Neural progenitor cell (in vitro differentiated cells): ENCODE results near the gene FDXACB1. TPM values are rescaled to one million over a fixed set of nuclear protein-coding genes. Genes with fewer than 3 reads are reported as not detected.

ENCODE experiments used
- DNase-seq: peaks from one replicate; pipeline ENCODE4 v3.0.0-alpha.2; 2016; ENCODE audit warnings: low spot score
- H2AFZ ChIP-seq: fragments of 200-600 bp; sonication (generic); replicated peaks from 2 replicates; pipeline ENCODE4 v1.6.1; 2016; ENCODE audit warnings: antibody characterized with exemption
- H3F3A ChIP-seq: fragments of 200-600 bp; sonication (generic); 2 replicates; pipeline ENCODE4 v1.6.1; 2016; ENCODE audit warnings: antibody characterized with exemption, low read depth
- H3K27ac ChIP-seq: fragments of 200-600 bp; sonication (generic); 2 replicates; pipeline ENCODE4 v1.5.1; 2016; ENCODE audit warnings: mild to moderate bottlenecking
- H3K27me3 ChIP-seq: fragments of 200-600 bp; sonication (generic); 2 replicates; pipeline ENCODE4 v1.6.1; 2016; ENCODE audit warnings: mild to moderate bottlenecking, moderate library complexity
- H3K36me3 ChIP-seq: fragments of 200-600 bp; sonication (generic); 2 replicates; pipeline ENCODE4 v1.5.1; 2016
- H3K4me1 ChIP-seq: fragments of 200-600 bp; sonication (generic); 2 replicates; pipeline ENCODE4 v1.6.1; 2016; ENCODE audit warnings: mixed run types
- H3K4me2 ChIP-seq: fragments of 200-600 bp; sonication (generic); 2 replicates; pipeline ENCODE4 v1.6.1; 2016
- H3K4me3 ChIP-seq: fragments of 200-600 bp; sonication (generic); 2 replicates; pipeline ENCODE4 v1.5.1; 2016
- H3K79me2 ChIP-seq: fragments of 200-600 bp; sonication (generic); 2 replicates; pipeline ENCODE4 v1.6.1; 2016; ENCODE audit warnings: low read depth
- H3K9ac ChIP-seq: fragments of 200-600 bp; sonication (generic); 2 replicates; pipeline ENCODE4 v1.6.1; 2016
- H3K9me3 ChIP-seq: fragments of 200-600 bp; sonication (generic); 2 replicates; pipeline ENCODE4 v1.5.1; 2016; ENCODE audit warnings: low read depth
- H4K20me1 ChIP-seq: fragments of 200-600 bp; sonication (generic); 2 replicates; pipeline ENCODE4 v1.6.1; 2016; ENCODE audit warnings: low read depth
- H3K27ac Mint-ChIP-seq: 3 replicates; pipeline ENCODE4 v1.8.0; 2021; ENCODE audit warnings: mixed read lengths
- H3K27me3 Mint-ChIP-seq: 2 replicates; pipeline ENCODE4 v1.8.0; 2022; ENCODE audit warnings: low read depth, mild to moderate bottlenecking, inconsistent platforms, moderate library complexity, mixed read lengths; ENCODE audit not compliant: insufficient read depth
- H3K36me3 Mint-ChIP-seq: 3 replicates; pipeline ENCODE4 v1.8.0; 2021; ENCODE audit warnings: mixed read lengths
- H3K4me1 Mint-ChIP-seq: 3 replicates; pipeline ENCODE4 v1.8.0; 2021; ENCODE audit warnings: mixed read lengths
- H3K4me3 Mint-ChIP-seq: 3 replicates; pipeline ENCODE4 v1.8.0; 2021; ENCODE audit warnings: mild to moderate bottlenecking, moderate library complexity, mixed read lengths
- H3K9me3 Mint-ChIP-seq: 3 replicates; pipeline ENCODE4 v1.8.0; 2020; ENCODE audit warnings: mixed read lengths
- CTCF ChIP-seq: fragments of 200-600 bp; sonication (generic); IDR thresholded peaks from 2 replicates; pipeline ENCODE4 v1.5.1; 2017; ENCODE audit warnings: antibody characterized with exemption, mild to moderate bottlenecking
- EZH2 ChIP-seq: fragments of 200-600 bp; sonication (generic); IDR thresholded peaks from 2 replicates; pipeline ENCODE4 v1.6.1; 2017; ENCODE audit warnings: antibody characterized with exemption, mild to moderate bottlenecking, moderate library complexity
- EZH2phosphoT487 ChIP-seq: fragments of 200-600 bp; sonication (generic); IDR thresholded peaks from 2 replicates; pipeline ENCODE4 v1.6.1; 2017; ENCODE audit warnings: antibody characterized with exemption
- total RNA-seq: library from RNA; depleted of rRNA; stranded (reverse); fragments of >200 nt; gene quantifications from 2 replicates; pipeline ENCODE4 v1.2.3, GENCODE V29; 2015; ENCODE audit warnings: low replicate concordance

Gene FDXACB1
- total RNA-seq, 1 donor from 2014 or later, result 6.0 TPM

- no peaks in the 10 kb centered on the region for H3K36me3 ChIP-seq
- no peaks in the 10 kb centered on the region for H3K27me3 ChIP-seq
- Mint-ChIP-seq H3K27ac (no peak overlapping the region), H3K36me3 (no peaks in the 10 kb centered on the region), H3K9me3 (no peaks in the 10 kb centered on the region), H3K27me3 (peaks cover 3% of the 10 kb centered on the region), H3K4me1 (peaks cover 34% of the 10 kb centered on the region), H3K4me3 (no peak overlapping the region)
- peak overlapping the region; percentile 40 for H3K27ac ChIP-seq
- no peaks in the 10 kb centered on the region for H4K20me1 ChIP-seq
- no peak overlapping the region for H3K4me3 ChIP-seq
- H3F3A ChIP-seq, result peaks cover 20% of the 10 kb centered on the region
- H3K4me2 ChIP-seq, result no peak overlapping the region
- H3K79me2 ChIP-seq, result no peaks in the 10 kb centered on the region
- no peaks in the 10 kb centered on the region for H3K9me3 ChIP-seq
- H3K9ac ChIP-seq, result no peak overlapping the region
- no peak for TF ChIP-seq EZH2
- no peak for DNase-seq
- peak overlapping the region; percentile 82 for H2AFZ ChIP-seq
- H3K4me1 ChIP-seq, result peaks cover 26% of the 10 kb centered on the region
These were observed 45.0 kb upstream of the FDXACB1 start for GRCh38 chr11:111923951-111924350.

DNA sequence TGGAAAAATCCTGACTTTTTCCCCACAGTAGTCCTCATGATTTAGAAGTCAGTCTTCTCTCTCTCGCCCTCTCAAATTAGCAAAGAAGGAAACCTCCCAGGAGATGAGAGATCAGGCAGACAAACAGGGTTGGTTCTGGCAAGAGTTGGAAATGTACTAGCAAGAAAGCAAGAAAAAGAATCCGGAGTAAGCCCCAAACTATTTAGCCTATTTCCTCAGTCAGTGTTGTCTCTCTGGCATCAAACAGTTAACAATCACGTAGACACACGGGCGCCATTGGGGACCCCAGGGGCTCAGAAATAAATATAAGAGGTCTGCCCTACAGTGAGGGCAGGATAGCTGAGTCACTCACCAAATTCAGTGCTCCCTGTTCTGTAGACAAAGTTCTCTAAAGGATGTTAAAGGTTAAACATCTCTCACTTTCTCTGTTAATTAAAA, 44.4 kb upstream of the FDXACB1 start:
- Histone ChIP-seq H3K27ac (peak overlapping the region; percentile 40), H3K36me3 (no peaks in the 10 kb centered on the region), H3F3A (peaks cover 20% of the 10 kb centered on the region), H3K79me2 (no peaks in the 10 kb centered on the region), H3K4me3 (no peak overlapping the region), H3K4me2 (no peak overlapping the region), H2AFZ (peak overlapping the region; percentile 82), H3K27me3 (no peaks in the 10 kb centered on the region), H3K9ac (no peak overlapping the region), H3K9me3 (no peaks in the 10 kb centered on the region), H4K20me1 (no peaks in the 10 kb centered on the region), H3K4me1 (peaks cover 26% of the 10 kb centered on the region)
- Mint-ChIP-seq H3K4me3 (peak overlapping the region; percentile 44), H3K4me1 (peaks cover 34% of the 10 kb centered on the region), H3K27me3 (peaks cover 4% of the 10 kb centered on the region), H3K27ac (peak overlapping the region; percentile 60), H3K36me3 (no peaks in the 10 kb centered on the region), H3K9me3 (no peaks in the 10 kb centered on the region)
- no peak for DNase-seq
- TF ChIP-seq CTCF, result no peak

GRCh38 chr11:111922803-111923202, 43.8 kb upstream of the FDXACB1 start:
- Histone ChIP-seq H3K4me2 (no peak overlapping the region), H3K27ac (peak overlapping the region; percentile 40), H2AFZ (peak overlapping the region; percentile 82), H3K4me3 (no peak overlapping the region), H3K36me3 (no peaks in the 10 kb centered on the region), H3K27me3 (no peaks in the 10 kb centered on the region), H3K79me2 (no peaks in the 10 kb centered on the region), H3F3A (peaks cover 20% of the 10 kb centered on the region), H3K9me3 (no peaks in the 10 kb centered on the region), H3K9ac (no peak overlapping the region), H3K4me1 (peaks cover 26% of the 10 kb centered on the region), H4K20me1 (no peaks in the 10 kb centered on the region)
- DNase-seq, result no peak
- Mint-ChIP-seq H3K27ac (peak overlapping the region; percentile 60), H3K9me3 (no peaks in the 10 kb centered on the region), H3K4me1 (peaks cover 36% of the 10 kb centered on the region), H3K36me3 (no peaks in the 10 kb centered on the region), H3K4me3 (no peak overlapping the region), H3K27me3 (peaks cover 7% of the 10 kb centered on the region)
- TF ChIP-seq EZH2 (no peak), EZH2phosphoT487 (no peak), CTCF (no peak)

DNA sequence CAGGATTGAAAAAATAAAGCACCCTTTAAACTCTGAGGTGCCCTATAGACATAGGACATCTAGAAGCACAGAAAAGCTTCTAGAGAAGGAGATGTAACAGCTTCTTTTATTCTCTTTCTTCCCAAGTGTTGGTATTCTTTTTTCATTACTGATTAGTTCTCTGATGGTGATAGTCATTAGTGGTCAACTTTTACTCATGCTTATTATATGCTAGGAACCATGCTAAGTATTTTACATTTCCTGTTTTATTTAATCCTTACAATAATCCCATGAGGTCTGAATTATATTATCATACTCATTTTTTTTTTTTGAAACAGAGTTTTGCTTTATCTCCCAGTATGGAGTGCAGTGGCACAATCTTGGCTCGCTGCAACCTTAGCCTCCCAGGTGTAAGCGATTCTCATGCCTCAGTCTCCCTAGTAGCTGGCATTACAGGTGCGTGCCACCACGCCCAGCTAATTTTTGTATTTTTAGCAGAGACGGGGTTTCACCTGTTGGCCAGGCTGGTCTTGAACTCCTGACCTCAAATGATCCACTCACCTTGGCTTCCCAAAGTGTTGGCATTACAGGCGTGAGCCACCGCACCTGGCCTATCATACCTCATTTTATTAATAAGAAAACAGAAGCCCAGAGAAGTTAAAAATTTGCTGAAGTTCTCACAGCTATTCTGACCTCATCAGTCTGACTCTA, 42.7 kb upstream of the FDXACB1 start:
- H4K20me1 ChIP-seq, result no peaks in the 10 kb centered on the region
- Mint-ChIP-seq H3K27me3 (peaks cover 4% of the 10 kb centered on the region), H3K36me3 (no peaks in the 10 kb centered on the region), H3K4me1 (peaks cover 30% of the 10 kb centered on the region), H3K9me3 (no peaks in the 10 kb centered on the region), H3K27ac (no peak overlapping the region), H3K4me3 (no peak overlapping the region)
- no peak overlapping the region for H3K4me2 ChIP-seq
- no peaks in the 10 kb centered on the region for H3K79me2 ChIP-seq
- H3K36me3 ChIP-seq, result no peaks in the 10 kb centered on the region
- H3K9me3 ChIP-seq, result no peaks in the 10 kb centered on the region
- H3F3A ChIP-seq, result peaks cover 15% of the 10 kb centered on the region
- H2AFZ ChIP-seq, result no peak overlapping the region
- H3K27me3 ChIP-seq, result no peaks in the 10 kb centered on the region
- H3K4me1 ChIP-seq, result peaks cover 23% of the 10 kb centered on the region
- DNase-seq, result no peak
- no peak overlapping the region for H3K4me3 ChIP-seq
- TF ChIP-seq EZH2phosphoT487 (no peak), CTCF (no peak), EZH2 (no peak)
- H3K9ac ChIP-seq, result no peak overlapping the region
- H3K27ac ChIP-seq, result no peak overlapping the region
